GM23338 (cell line): ENCODE results near the gene ZNF592. TPM values are rescaled to one million over a fixed set of nuclear protein-coding genes. Genes with fewer than 3 reads are reported as not detected.

Experiments
- ATAC-seq: fragments of 200-7000 bp; cut with Tn5 transposase; 3 replicates; pipeline ENCODE4 v1.9.1; 2020
- DNase-seq: peaks from one replicate; pipeline ENCODE4 v3.0.0-alpha.2; 2015; ENCODE audit warnings: low spot score
- H2AFZ ChIP-seq: fragments of 200-600 bp; sonication (generic); 2 replicates; pipeline ENCODE4 v1.8.0; 2016; ENCODE audit warnings: antibody characterized with exemption, mild to moderate bottlenecking, moderate library complexity
- H3F3A ChIP-seq: fragments of 200-600 bp; sonication (generic); replicated peaks from 2 replicates; pipeline ENCODE4 v1.8.0; 2017; ENCODE audit warnings: antibody characterized with exemption, mixed run types, low read depth
- H3K27ac ChIP-seq: fragments of 200-600 bp; sonication (generic); 2 replicates; pipeline ENCODE4 v1.6.1; 2016; ENCODE audit warnings: low read depth
- H3K27me3 ChIP-seq: fragments of 200-600 bp; sonication (generic); 2 replicates; pipeline ENCODE4 v1.8.0; 2016; ENCODE audit warnings: mild to moderate bottlenecking, mixed run types, moderate library complexity; ENCODE audit not compliant: insufficient read depth
- H3K36me3 ChIP-seq: fragments of 200-600 bp; sonication (generic); 2 replicates; pipeline ENCODE4 v1.8.0; 2016; ENCODE audit warnings: mild to moderate bottlenecking; ENCODE audit not compliant: insufficient read depth
- H3K4me1 ChIP-seq: fragments of 200-600 bp; sonication (generic); 2 replicates; pipeline ENCODE4 v1.8.0; 2016; ENCODE audit warnings: mild to moderate bottlenecking, moderate library complexity; ENCODE audit not compliant: insufficient read depth
- H3K4me2 ChIP-seq: fragments of 200-600 bp; sonication (generic); 2 replicates; pipeline ENCODE4 v1.7.1; 2017; ENCODE audit warnings: mixed run types
- H3K4me3 ChIP-seq: fragments of 200-600 bp; sonication (generic); 2 replicates; pipeline ENCODE4 v1.6.1; 2016; ENCODE audit warnings: mixed run types
- H3K79me2 ChIP-seq: fragments of 200-600 bp; sonication (generic); replicated peaks from 2 replicates; pipeline ENCODE4 v1.8.0; 2017; ENCODE audit warnings: mild to moderate bottlenecking; ENCODE audit not compliant: insufficient read depth
- H3K9me2 ChIP-seq: fragments of 200-600 bp; sonication (generic); 2 replicates; pipeline ENCODE4 v1.8.0; 2017; ENCODE audit not compliant: insufficient read depth
- H4K20me1 ChIP-seq: fragments of 200-600 bp; sonication (generic); replicated peaks from 2 replicates; pipeline ENCODE4 v1.8.0; 2017; ENCODE audit warnings: mild to moderate bottlenecking; ENCODE audit not compliant: insufficient read depth
- H3K27ac Mint-ChIP-seq: 2 replicates; pipeline ENCODE4 v1.8.0; 2020; ENCODE audit warnings: inconsistent platforms, mild to moderate bottlenecking, moderate library complexity, mixed read lengths
- H3K27me3 Mint-ChIP-seq: 3 replicates; pipeline ENCODE4 v1.8.0; 2022; ENCODE audit warnings: low read depth, mild to moderate bottlenecking, moderate library complexity, mixed read lengths, inconsistent platforms; ENCODE audit not compliant: insufficient read depth, poor library complexity
- H3K36me3 Mint-ChIP-seq: 3 replicates; pipeline ENCODE4 v1.8.0; 2021; ENCODE audit warnings: low read depth, mild to moderate bottlenecking, inconsistent platforms, moderate library complexity, mixed read lengths
- H3K4me1 Mint-ChIP-seq: 3 replicates; pipeline ENCODE4 v1.8.0; 2020; ENCODE audit warnings: mild to moderate bottlenecking, inconsistent platforms, mixed read lengths
- H3K4me3 Mint-ChIP-seq: 3 replicates; pipeline ENCODE4 v1.8.0; 2021; ENCODE audit warnings: moderate library complexity, mild to moderate bottlenecking, inconsistent platforms, mixed read lengths
- H3K9me3 Mint-ChIP-seq: 3 replicates; pipeline ENCODE4 v1.8.0; 2020; ENCODE audit warnings: moderate library complexity, mild to moderate bottlenecking, inconsistent platforms, mixed read lengths
- CREB1 ChIP-seq: fragments of 250-450 bp; sonication (Bioruptor Pico); IDR thresholded peaks from 2 replicates; pipeline ENCODE4 v1.5.0; 2020; ENCODE audit warnings: low read depth, mild to moderate bottlenecking, moderate library complexity
- EZH2phosphoT487 ChIP-seq: fragments of 200-600 bp; sonication (generic); IDR thresholded peaks from one replicate; pipeline ENCODE4 v1.8.1; 2018; ENCODE audit warnings: antibody characterized with exemption; ENCODE audit not compliant: unreplicated experiment
- NANOG ChIP-seq: IDR thresholded peaks from 2 replicates; pipeline ENCODE4 v1.6.1; 2016; ENCODE audit warnings: antibody characterized with exemption, borderline replicate concordance
- POLR2AphosphoS5 ChIP-seq: IDR thresholded peaks from 2 replicates; pipeline ENCODE4 v1.6.1; 2016; ENCODE audit warnings: antibody characterized with exemption, low read depth
- STAT1 ChIP-seq: IDR thresholded peaks from one replicate; pipeline ENCODE4 v1.6.1; 2016; ENCODE audit warnings: antibody characterized with exemption; ENCODE audit not compliant: unreplicated experiment
- ZNF114 ChIP-seq: fragments of 250-450 bp; sonication (Bioruptor Pico); IDR thresholded peaks from 2 replicates; pipeline ENCODE4 v1.5.0; 2020; ENCODE audit warnings: mild to moderate bottlenecking, moderate library complexity
- ZNF331 ChIP-seq: fragments of 250-450 bp; sonication (Bioruptor Pico); IDR thresholded peaks from 2 replicates; pipeline ENCODE4 v1.5.0; 2020; ENCODE audit warnings: low read depth, mild to moderate bottlenecking, moderate library complexity
- polyA plus RNA-seq: library from polyadenylated mRNA; unstranded; fragments of >200 nt; fragmentation: Nextera tagmentation; extraction: Ambion mirVana; gene quantifications from 2 replicates; pipeline ENCODE4 v1.2.1, GENCODE V29; 2016
- total RNA-seq: library from RNA; depleted of rRNA; stranded (reverse); fragments of >200 nt; shearing (Covaris generic); gene quantifications from 2 replicates; pipeline ENCODE4 v1.2.3, GENCODE V29; 2014
- TF ChIP-seq, protein P1 (sequence below): fragments of 250-450 bp; sonication (Bioruptor Pico); IDR thresholded peaks from 2 replicates; pipeline ENCODE4 v1.5.0; 2020; ENCODE audit warnings: mild to moderate bottlenecking, moderate library complexity
- TF ChIP-seq, protein P2 (sequence below): IDR thresholded peaks from 2 replicates; pipeline ENCODE4 v1.6.1; 2016; ENCODE audit warnings: antibody characterized with exemption

The ZNF592 gene
- total and polyA plus RNA-seq, 2 experiments from 2014 or later = 4.4 to 21.4 TPM

DNA sequence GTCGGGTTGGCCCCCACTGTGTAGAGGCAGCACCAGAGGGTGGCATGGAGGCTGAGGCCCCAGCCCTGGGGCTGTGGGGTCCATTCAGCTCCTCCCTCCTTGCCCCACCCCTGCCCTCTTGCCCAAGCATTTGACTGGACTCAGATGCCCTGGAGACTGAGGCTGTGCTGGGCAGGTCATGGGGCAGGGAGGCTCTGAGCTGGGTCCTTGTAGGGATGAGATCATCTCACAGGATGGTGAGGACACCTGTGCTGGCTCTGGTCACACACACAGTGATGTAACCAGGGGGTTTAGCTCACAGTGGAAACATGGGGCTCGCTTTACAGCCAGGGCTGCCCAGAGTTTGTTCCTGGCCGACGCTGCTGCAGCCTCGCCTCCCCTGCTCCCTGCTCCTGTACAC, 86.6 kb downstream of the ZNF592 start (continued):
- TF ChIP-seq, protein P1, sequence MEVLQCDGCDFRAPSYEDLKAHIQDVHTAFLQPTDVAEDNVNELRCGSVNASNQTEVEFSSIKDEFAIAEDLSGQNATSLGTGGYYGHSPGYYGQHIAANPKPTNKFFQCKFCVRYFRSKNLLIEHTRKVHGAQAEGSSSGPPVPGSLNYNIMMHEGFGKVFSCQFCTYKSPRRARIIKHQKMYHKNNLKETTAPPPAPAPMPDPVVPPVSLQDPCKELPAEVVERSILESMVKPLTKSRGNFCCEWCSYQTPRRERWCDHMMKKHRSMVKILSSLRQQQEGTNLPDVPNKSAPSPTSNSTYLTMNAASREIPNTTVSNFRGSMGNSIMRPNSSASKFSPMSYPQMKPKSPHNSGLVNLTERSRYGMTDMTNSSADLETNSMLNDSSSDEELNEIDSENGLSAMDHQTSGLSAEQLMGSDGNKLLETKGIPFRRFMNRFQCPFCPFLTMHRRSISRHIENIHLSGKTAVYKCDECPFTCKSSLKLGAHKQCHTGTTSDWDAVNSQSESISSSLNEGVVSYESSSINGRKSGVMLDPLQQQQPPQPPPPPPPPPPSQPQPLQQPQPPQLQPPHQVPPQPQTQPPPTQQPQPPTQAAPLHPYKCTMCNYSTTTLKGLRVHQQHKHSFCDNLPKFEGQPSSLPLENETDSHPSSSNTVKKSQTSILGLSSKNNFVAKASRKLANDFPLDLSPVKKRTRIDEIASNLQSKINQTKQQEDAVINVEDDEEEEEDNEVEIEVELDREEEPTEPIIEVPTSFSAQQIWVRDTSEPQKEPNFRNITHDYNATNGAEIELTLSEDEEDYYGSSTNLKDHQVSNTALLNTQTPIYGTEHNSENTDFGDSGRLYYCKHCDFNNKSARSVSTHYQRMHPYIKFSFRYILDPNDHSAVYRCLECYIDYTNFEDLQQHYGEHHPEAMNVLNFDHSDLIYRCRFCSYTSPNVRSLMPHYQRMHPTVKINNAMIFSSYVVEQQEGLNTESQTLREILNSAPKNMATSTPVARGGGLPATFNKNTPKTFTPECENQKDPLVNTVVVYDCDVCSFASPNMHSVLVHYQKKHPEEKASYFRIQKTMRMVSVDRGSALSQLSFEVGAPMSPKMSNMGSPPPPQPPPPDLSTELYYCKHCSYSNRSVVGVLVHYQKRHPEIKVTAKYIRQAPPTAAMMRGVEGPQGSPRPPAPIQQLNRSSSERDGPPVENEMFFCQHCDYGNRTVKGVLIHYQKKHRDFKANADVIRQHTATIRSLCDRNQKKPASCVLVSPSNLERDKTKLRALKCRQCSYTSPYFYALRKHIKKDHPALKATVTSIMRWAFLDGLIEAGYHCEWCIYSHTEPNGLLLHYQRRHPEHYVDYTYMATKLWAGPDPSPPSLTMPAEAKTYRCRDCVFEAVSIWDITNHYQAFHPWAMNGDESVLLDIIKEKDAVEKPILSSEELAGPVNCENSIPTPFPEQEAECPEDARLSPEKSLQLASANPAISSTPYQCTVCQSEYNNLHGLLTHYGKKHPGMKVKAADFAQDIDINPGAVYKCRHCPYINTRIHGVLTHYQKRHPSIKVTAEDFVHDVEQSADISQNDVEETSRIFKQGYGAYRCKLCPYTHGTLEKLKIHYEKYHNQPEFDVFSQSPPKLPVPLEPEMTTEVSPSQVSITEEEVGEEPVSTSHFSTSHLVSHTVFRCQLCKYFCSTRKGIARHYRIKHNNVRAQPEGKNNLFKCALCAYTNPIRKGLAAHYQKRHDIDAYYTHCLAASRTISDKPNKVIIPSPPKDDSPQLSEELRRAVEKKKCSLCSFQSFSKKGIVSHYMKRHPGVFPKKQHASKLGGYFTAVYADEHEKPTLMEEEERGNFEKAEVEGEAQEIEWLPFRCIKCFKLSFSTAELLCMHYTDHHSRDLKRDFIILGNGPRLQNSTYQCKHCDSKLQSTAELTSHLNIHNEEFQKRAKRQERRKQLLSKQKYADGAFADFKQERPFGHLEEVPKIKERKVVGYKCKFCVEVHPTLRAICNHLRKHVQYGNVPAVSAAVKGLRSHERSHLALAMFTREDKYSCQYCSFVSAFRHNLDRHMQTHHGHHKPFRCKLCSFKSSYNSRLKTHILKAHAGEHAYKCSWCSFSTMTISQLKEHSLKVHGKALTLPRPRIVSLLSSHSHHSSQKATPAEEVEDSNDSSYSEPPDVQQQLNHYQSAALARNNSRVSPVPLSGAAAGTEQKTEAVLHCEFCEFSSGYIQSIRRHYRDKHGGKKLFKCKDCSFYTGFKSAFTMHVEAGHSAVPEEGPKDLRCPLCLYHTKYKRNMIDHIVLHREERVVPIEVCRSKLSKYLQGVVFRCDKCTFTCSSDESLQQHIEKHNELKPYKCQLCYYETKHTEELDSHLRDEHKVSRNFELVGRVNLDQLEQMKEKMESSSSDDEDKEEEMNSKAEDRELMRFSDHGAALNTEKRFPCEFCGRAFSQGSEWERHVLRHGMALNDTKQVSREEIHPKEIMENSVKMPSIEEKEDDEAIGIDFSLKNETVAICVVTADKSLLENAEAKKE = no peak
- TF ChIP-seq, protein P2, sequence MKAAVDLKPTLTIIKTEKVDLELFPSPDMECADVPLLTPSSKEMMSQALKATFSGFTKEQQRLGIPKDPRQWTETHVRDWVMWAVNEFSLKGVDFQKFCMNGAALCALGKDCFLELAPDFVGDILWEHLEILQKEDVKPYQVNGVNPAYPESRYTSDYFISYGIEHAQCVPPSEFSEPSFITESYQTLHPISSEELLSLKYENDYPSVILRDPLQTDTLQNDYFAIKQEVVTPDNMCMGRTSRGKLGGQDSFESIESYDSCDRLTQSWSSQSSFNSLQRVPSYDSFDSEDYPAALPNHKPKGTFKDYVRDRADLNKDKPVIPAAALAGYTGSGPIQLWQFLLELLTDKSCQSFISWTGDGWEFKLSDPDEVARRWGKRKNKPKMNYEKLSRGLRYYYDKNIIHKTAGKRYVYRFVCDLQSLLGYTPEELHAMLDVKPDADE = no peak
- TF ChIP-seq EZH2phosphoT487 (no peak), CREB1 (CRISPR knock-in tag) (no peak), ZNF331 (no peak), POLR2AphosphoS5 (no peak), ZNF114 (no peak), STAT1 (no peak)

DNA sequence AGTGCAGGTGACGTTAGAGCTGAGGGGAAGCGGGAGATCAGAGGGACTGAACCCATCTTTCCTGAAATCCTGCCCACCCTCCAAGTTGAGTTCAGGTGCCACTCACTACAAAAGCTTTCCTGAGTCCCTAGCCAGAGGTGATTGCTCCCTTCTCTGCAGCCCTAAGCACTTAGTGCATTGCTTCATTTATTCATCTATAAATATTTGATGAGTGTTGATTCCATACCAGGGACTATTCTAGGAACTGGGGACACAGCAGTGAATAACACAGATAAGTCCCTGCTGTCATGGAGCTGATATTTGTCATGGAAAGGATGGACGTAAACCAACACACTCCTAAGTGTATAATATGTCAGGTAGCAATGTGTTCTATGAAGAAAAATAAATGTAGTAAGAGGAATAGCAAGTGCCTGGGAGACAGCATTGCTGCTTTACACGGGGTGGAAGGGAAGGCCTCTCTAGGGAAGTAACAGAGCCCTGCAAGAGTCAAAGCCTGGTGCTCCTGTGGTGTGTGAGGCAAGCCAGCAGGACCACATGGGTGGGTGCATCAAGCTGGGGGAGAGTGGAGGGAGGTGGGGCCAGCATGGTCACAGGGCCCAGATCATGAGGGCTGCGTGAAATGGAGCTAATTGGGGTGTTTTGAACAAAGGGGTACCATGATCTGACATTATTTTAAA, 87.4 kb downstream of the ZNF592 start:
- Mint-ChIP-seq H3K27ac (no peak overlapping the region), H3K36me3 (no peaks in the 10 kb centered on the region; the same call in 2 of the 3 replicates), H3K4me1 (no peaks in the 10 kb centered on the region), H3K4me3 (no peak overlapping the region), H3K27me3 (peaks cover 2% of the 10 kb centered on the region), H3K9me3 (no peaks in the 10 kb centered on the region)
- H3K79me2 ChIP-seq = no peaks in the 10 kb centered on the region
- H3K4me2 ChIP-seq = no peak overlapping the region
- no peaks in the 10 kb centered on the region for H3K36me3 ChIP-seq
- no peak overlapping the region for H2AFZ ChIP-seq
- no peak overlapping the region for H3K27ac ChIP-seq
- no peaks in the 10 kb centered on the region for H3K9me2 ChIP-seq
- H3K27me3 ChIP-seq = no peaks in the 10 kb centered on the region
- ATAC-seq (no peak), DNase-seq (no peak)
- H3F3A ChIP-seq = no peaks in the 10 kb centered on the region
- H3K4me1 ChIP-seq = no peaks in the 10 kb centered on the region
- no peaks in the 10 kb centered on the region for H4K20me1 ChIP-seq
- H3K4me3 ChIP-seq = no peak overlapping the region
- TF ChIP-seq NANOG = no peak
